HT1080 (cell line): ENCODE measurements around the gene NATD1. TPM values are rescaled to one million over a fixed set of nuclear protein-coding genes. Genes with fewer than 3 reads are reported as not detected.
"Not testable (repeated sequence)": the region's sequence is repeated elsewhere in the genome, so short reads cannot be mapped to it uniquely, and the experiment has no call there.

Source experiments
- DNase-seq: peaks from one replicate; pipeline ENCODE4 v3.0.0-alpha.2; 2015; ENCODE audit warnings: low read depth
- total RNA-seq: library from RNA; depleted of rRNA; stranded (reverse); fragments of >200 nt; shearing (Covaris generic); gene quantifications from 2 replicates; pipeline ENCODE4 v1.2.3, GENCODE V29; 2014

Gene NATD1
- total RNA-seq, 1 experiment from 2014 or later: 0.88 TPM

- DNase-seq: no peak
Observed at GRCh38 chr17:21247552-21248258, 5.5 kb downstream of the NATD1 start.

DNA sequence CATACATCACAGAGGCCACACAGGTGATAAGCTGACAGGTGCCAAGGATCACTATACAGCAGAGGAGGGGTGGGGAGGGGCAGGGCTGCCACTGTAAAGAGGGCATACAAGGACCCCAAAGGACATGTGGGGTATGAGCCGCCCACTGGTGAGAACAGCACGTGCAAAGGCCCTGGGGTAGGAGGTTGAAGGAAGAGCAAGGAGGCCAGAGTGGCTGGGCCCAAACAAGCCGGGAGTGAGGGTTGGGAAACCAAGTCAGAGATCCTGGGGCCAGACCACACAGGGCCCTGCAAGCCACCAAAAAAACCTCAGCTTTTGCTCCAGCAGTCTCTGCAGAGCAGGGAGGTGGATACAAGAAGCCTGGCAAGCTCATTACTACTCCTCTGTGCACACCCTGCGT lies 6.5 kb downstream of the NATD1 start:
- DNase-seq: no peak

DNA sequence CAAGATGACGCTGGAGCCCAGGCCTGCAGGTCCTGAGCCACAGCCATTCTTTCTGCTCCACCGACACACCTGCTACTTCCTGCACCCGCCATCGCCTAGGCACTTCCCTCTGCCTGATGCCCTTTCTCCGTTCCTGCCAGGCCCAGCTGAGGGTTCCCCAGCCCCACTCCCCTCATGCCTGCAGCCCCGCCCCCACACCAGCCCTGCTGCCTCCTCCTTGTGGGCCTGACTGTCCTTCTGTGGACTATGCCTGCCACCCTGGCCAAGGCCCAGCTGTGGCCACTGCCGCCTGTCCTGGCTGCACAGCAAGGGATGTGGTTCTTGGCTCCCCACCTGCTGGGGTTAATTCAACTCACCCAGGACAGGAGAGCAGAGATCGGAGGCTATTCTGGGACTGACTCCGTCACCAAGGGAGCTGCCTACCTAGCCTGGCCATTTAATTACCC lies 7.5 kb downstream of the NATD1 start:
- DNase-seq: no peak

GRCh38 chr17:21243516-21244303 lies 9.5 kb downstream of the NATD1 start:
- DNase-seq: no peak

DNA sequence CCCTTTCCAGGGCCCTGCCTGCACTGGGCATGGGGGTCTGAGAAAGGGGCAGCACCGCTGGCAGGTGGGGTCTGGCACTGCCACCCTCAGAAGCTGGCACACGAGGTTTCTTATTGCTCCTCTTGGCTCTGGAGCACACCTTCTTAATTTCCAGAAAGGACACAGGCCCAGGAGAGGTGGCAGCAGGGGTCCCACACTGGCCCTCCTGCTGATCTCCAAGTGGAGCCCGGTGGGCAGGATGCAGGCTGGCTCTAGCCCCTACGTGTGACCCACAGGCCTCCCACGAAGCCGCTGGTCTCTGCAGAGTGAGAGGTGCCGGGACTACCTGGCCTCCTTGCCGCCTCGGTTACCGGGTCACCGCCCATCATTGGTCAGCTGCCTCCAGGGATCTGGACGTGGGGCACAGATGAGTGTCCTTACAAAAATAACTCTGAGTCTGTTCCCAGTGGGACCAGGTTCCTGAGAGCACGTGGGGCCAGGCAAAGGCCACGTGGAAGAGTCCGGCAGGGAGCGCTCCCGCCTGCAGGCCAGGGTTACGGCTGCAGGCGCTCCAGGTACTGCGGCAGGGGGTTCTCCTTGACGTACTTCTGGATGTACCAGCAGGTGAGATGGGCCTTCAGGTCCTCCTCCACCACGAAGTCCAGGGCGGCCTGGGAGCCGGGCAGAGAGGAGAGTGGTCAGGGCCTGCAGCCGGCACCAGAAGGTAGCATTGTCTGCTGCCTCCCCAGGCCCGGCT lies 10.3 kb downstream of the NATD1 start:
- DNase-seq: no peak

DNA sequence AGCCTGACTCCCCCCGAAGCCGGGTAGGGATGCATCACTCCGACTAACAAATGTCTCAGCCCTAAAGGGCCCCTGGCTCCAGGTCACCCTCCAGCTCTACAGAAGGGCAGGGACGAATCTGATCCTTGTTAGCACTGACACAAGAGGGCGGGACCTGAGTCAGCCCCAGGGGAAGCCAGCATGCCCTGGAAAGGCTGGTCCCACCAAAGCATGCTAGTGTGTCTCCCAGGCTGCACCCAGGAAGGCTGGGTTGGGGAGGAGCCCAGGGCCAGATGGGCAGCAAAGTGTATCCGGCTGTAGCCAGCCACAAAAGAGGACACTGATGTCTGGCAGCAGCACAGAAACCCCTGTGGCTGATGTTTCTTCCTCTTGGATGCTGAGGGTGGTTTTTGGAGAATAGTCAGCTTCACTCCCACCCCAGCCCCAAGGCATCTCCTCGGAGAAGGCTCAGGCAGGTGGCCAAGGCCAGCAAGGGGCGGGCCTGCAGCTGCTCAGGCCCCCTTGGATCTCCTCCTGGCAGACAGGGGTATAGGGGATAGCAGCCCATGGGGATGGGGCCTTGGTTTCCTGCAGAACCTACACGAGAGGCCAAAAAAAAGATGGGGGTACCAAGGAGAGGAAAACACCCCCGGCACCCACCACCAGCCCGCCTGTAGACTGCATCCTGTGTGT lies 11.0 kb downstream of the NATD1 start:
- no peak for DNase-seq

DNA sequence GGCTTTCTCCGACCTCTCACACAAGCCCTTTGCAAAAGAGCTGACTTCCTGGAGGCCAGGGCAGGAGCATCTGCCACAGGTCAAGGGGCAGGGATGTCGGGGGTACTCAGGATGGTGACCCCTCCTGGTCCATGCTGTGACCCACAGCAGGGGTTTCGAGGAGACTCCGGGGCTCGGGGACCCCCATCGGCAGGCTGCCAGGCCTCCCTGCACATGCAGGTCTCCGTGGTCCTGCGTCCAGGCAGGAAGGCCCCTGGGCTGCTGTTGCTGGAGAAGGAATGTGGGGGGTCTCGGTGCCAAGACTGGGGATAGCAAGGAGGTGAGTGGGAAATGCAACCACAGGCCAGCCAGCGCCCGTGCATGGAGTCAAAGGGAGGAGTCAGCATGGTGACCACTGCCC lies 11.6 kb downstream of the NATD1 start:
- DNase-seq: no peak

DNA sequence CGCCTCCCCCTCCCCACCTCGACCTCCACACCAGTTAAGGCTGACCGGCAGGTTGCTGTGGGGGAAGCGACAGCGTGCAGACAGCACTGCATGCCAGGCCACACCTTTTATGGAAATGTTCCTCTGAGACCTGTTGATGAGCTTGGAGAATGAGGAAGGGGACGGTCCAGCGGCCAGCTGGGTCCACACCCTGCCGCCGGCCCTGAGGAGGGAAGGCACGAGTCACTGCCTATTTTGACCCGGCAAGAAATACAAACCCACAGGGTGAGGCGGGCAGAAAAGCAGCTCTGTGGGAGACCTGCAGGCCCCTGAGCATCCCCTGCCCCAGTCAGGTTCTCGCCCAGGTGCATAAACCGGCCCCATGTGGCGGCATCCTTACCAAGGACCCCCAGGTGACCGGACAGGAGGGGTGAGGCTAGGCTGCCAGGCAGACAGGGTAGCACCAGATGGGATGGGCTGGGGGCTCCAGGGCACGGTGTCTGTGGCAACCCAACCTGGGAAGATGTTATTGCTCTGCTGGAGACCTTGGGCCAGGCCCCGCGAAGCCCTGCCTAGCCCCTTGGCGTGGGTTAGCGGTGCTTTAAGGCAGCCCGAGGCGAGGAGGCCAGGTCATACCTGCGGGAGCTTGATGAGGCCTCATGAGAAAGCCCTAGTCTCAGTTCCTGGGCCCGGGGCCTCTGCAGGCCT lies 12.7 kb downstream of the NATD1 start:
- no peak for DNase-seq

DNA sequence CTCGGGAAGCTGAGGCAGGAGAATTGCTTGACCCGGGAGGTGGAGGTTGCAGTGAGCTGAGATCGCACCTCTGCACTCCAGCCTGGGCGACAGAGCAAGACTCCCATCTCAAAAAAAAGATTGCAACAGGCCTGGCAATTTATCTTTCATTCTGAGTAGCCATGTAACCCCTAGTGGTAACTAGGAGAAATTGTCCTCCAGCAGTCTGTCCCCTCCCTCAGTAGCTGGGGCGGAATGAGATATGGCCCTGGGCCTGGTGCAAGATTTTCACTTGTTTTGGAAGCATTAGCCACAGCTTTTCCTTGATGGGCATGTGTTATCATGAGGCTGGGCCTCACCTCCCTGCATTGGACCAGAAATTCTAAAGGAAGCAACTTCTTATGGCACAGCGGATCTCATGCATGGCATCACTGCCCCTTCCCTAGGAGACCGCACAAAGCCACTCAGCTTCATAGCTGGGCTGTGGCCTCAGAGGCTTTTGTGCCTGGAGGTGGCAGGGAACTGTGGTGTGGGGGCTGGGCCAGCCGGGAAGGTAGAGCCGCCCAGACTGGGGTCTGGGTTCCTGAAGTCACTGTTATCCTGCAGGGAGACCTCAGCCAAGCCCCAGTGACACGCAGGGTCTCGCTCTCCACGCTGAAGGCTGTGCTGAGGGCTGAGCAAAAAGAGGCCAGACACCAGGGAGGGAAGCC lies 13.4 kb downstream of the NATD1 start:
- no peak for DNase-seq

DNA sequence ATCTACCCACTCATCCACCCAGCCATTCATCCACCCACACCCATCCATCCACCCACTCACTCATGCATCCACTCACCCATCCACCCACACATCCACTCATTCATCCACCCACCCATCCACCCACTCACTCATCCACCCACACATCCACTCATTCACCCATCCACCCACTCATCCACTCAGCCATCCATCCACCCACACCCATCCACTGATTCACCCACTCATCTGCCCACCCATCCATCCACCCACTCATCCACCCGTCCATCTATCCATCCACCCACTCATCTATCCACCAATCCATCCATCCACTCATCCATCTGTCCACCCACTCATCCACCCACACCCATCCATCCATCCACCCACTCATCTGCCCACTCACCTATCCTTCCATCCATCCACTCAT lies 17.3 kb downstream of the NATD1 start:
- no peak for DNase-seq

DNA sequence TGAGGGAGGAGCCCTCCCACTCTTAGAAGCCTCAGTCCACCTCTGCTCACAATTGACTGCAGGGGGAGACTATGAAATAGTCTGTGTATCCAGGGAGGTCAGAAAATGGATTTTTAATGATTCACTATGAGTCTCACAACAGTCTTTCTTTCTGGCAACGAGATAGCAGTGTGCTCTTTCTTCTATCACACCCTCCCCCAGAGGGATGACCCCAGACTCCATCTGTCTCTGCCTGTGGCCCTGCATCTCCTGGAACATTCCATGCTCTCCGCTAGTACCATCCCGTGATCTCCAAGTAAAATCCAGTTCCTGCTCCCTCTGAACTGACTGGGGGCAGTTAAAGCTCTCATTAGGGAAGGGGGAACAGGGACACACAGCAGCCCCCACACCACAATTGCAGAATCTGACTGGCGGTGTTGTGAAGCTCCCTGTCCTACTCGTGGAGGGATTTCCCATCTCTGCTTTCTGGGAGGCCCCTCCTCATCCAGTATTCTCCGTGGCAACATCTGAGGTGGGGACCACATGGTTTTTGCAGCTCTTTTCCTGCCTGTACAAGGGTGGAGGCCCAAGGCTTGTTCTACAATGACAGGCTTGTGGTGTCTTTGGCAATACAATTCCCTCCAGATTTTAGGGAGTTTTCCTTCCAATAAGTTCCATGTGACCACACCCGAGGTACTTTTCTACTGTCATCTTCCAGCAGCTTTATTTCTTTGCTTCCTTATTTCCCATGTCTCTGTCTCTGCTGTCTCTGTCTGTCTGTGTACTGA lies 19.4 kb downstream of the NATD1 start:
- DNase-seq: no peak

- no peak for DNase-seq
Observed at GRCh38 chr17:21232033-21232749, 21.0 kb downstream of the NATD1 start.

DNA sequence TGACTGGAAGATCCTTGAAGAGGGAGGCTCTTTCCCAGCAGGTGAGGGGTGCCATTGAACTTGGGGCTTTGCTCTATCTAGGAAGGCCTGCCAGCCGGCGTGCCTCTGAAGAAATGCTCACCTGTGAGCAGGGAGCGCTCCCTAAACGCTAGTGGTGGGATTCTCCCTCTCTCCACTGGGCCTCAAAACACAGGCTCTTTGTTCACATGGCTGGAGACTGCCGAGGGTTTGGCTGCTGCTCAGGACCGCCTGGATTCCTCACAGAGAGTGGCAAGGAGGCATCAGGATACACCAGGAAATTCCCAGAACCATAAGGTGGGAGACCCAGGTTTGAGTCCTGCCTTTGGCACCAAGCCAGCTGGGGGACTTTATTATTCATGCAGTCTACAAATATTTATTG lies 21.7 kb downstream of the NATD1 start:
- DNase-seq: no peak

DNA sequence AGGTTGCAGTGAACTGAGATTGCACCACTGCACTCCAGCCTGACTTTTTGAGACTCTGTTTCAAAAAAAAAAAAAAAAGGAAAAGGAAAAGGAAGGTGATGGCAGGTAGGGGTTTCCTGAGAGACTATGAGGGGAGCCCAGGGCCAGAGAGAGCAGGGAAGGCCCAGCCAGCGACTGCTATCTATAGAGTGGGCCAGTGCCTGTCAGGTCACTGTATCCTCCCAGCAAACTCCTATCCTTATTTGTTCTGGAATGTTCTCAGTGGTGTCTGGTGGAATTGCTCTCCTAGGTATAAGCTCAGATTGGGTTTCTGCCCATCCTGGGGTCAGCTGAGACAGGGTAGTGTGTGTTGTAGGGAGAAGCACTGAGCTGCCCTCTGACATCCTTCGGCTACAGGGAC lies 24.4 kb downstream of the NATD1 start:
- DNase-seq: no peak

DNA sequence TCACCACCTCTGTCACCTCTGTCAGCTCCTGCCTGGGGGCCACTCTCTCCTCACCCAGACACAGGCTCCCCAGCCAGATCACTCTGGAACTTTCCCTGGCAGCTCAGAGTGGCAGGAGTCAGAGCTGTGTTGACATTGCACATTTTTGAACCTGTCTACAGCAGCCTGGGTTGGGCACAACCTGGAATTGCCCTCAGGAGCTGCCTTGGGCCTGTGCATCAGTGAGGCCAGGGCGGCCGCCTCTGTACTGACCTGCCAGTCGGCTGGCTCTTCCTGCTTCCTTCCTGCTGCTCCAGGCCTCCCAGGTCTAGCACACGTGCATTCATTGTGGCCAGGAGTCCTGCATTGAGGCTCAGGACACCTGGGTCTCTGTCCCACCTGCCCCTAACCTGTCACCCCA lies 25.1 kb downstream of the NATD1 start:
- DNase-seq: no peak

- not testable (repeated sequence) for DNase-seq
Observed at GRCh38 chr17:21227277-21227676, 25.9 kb downstream of the NATD1 start.

DNA sequence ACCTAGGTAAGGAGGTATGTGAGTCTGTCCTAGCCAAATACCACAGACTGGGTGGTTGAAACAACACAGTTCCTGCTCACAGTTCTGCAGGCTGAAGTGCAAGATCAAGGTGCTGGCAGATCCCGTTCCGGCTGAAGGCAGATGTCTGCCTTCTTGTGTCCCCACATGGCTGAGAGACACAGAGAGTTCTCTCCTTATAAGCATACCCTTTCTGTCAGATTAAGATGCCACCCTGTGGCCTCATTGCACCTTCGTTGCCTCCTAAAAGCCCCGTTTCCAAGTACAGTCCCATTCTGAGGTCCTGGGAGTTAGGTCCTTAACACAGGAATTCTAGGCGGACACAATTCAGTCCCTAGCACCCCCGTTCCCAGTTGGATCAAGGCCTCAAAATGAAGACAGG lies 30.1 kb downstream of the NATD1 start:
- DNase-seq: no peak

GRCh38 chr17:21218831-21219380 lies 34.3 kb downstream of the NATD1 start:
- no peak for DNase-seq

DNA sequence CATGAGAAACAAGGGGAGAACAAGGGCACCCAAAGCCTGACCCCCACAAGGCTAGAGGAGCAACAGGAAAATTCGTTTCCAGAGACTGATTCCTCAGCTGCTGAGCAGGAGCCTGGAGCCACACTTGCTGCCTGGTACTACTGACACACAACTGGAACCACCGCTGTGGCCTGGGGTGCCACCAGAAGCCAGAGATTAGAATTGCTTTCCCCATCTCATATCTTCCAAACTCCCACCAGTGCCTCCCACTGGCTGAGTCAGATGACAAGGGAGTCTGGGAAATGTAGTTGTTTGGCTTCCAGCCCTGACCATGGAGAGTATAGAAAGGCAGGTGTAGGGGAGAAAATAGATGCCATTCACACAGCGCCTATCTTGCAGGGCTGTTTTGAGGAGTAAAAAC lies 35.1 kb downstream of the NATD1 start:
- DNase-seq: peak; percentile 39
